ENCODE measurements around the gene GET4. TPM values are rescaled to one million over a fixed set of nuclear protein-coding genes. Genes with fewer than 3 reads are reported as not detected.
"Not testable (repeated sequence)": the region's sequence is repeated elsewhere in the genome, so short reads cannot be mapped to it uniquely, and the experiment has no call there.

The GET4 gene
- total RNA-seq, 1 donor from 2014 or later = 44.5 TPM

DNA sequence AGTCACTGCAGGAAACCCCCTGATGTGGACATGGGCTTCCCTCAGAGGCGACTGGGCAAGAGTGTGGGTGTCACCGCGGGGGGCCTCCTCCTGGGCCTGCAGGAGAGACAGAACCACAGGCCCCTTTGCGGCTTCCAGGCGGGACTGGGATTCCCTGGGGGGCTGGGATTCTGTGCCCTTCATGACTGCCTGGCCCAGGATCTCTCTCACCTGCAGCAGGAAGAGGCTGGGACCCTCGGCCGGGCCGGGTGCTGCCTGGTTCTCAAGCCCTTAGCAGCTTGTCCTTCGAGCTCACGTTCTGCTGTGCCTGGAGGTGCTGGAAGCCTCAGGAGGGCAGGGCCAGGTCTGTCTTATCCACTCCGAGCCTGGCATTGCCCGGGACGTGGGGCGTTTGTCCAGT is 32.3 kb upstream of the GET4 start:
- H3K4me3 ChIP-seq (ENCODE audit: low read depth, low read length) = no peak overlapping the region
- TF ChIP-seq, protein P1, sequence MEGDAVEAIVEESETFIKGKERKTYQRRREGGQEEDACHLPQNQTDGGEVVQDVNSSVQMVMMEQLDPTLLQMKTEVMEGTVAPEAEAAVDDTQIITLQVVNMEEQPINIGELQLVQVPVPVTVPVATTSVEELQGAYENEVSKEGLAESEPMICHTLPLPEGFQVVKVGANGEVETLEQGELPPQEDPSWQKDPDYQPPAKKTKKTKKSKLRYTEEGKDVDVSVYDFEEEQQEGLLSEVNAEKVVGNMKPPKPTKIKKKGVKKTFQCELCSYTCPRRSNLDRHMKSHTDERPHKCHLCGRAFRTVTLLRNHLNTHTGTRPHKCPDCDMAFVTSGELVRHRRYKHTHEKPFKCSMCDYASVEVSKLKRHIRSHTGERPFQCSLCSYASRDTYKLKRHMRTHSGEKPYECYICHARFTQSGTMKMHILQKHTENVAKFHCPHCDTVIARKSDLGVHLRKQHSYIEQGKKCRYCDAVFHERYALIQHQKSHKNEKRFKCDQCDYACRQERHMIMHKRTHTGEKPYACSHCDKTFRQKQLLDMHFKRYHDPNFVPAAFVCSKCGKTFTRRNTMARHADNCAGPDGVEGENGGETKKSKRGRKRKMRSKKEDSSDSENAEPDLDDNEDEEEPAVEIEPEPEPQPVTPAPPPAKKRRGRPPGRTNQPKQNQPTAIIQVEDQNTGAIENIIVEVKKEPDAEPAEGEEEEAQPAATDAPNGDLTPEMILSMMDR (IDR thresholded peaks at IDR 0.05; ENCODE audit: insufficient read depth, low read length, severe bottlenecking) = no peak
- H3K36me3 ChIP-seq (ENCODE audit: control insufficient read depth, insufficient read depth, low read length) = peaks cover 24% of the 10 kb centered on the region
- no peak for DNase-seq (ENCODE audit: low read depth)
- H3K27me3 ChIP-seq (ENCODE audit: control insufficient read depth, insufficient read depth, low read length) = no peaks in the 10 kb centered on the region
- FAIRE-seq = no peak

DNA sequence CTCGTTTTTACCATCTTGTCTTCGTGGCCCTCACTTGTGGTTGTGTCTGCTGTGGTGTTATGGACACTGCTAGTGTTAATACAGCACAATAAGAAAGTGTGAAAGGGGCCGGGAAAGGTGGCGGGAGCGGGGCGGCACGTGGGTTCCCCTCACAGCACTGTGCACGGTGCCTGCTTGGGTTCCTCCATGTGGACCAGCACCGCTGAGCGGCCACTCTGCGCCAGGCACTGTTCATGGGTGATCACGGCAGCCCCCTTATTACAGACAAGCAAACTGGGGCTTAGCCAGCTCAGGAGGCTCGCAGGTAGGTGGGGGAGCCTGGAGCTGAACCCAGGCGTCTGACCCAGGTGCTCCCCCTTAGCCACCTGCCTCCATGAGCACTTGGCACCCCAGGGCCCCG is 31.8 kb upstream of the GET4 start:
- Histone ChIP-seq H3K36me3 (ENCODE audit: control insufficient read depth, insufficient read depth, low read length) (peaks cover 27% of the 10 kb centered on the region), H3K27me3 (ENCODE audit: control insufficient read depth, insufficient read depth, low read length) (no peaks in the 10 kb centered on the region), H3K4me3 (ENCODE audit: low read depth, low read length) (no peak overlapping the region)
- TF ChIP-seq, protein P1 (IDR thresholded peaks at IDR 0.05; ENCODE audit: insufficient read depth, low read length, severe bottlenecking) = no peak
- FAIRE-seq (no peak), DNase-seq (ENCODE audit: low read depth) (no peak)

DNA sequence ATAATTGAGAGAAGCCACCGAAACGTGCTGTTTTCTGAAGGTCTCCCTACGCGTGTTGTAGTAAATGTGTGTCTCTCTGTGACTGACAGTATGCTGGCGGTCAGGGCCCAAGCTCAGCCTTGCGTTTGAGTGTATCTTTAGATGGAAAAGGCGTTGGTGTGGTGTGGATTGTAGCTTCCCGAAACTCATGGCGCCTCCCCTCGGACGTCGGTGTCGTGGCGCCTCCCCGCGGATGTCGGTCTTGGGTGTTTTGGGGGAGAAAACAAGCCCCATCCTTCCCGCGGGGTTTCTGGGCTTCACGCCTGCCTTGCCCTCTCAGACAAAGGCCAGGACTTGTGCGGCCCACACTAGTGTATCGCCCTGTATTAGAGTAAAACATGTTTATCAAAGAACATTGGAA is 31.3 kb upstream of the GET4 start:
- Histone ChIP-seq H3K27me3 (ENCODE audit: control insufficient read depth, insufficient read depth, low read length) (no peaks in the 10 kb centered on the region), H3K36me3 (ENCODE audit: control insufficient read depth, insufficient read depth, low read length) (peaks cover 28% of the 10 kb centered on the region), H3K4me3 (ENCODE audit: low read depth, low read length) (no peak overlapping the region)
- no peak for DNase-seq (ENCODE audit: low read depth)
- TF ChIP-seq, protein P1 (IDR thresholded peaks at IDR 0.05; ENCODE audit: insufficient read depth, low read length, severe bottlenecking) = no peak
- FAIRE-seq = no peak

DNA sequence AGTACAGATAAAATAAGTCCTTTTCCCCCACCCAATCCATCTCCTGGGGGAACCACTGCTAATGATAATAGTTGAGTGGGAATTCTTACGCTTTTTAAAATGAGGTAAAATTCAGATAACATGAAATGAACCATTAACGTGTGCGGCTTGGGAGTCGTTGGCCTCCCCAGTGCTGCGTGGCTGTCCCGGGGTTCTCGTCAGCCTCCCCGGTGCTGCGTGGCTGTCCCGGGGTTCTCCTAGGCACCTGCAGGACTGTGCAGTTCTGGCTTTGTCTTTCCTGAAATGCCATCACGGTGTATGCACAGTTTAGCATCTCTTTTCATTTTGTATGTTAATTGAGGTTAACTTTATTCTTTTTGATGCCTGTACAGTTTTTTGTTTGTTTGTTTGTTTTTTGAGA is 30.6 kb upstream of the GET4 start:
- no peak for FAIRE-seq
- TF ChIP-seq, protein P1 (IDR thresholded peaks at IDR 0.05; ENCODE audit: insufficient read depth, low read length, severe bottlenecking) = no peak
- Histone ChIP-seq H3K27me3 (ENCODE audit: control insufficient read depth, insufficient read depth, low read length) (no peaks in the 10 kb centered on the region), H3K4me3 (ENCODE audit: low read depth, low read length) (no peak overlapping the region), H3K36me3 (ENCODE audit: control insufficient read depth, insufficient read depth, low read length) (peaks cover 26% of the 10 kb centered on the region)
- DNase-seq (ENCODE audit: low read depth) = no peak

DNA sequence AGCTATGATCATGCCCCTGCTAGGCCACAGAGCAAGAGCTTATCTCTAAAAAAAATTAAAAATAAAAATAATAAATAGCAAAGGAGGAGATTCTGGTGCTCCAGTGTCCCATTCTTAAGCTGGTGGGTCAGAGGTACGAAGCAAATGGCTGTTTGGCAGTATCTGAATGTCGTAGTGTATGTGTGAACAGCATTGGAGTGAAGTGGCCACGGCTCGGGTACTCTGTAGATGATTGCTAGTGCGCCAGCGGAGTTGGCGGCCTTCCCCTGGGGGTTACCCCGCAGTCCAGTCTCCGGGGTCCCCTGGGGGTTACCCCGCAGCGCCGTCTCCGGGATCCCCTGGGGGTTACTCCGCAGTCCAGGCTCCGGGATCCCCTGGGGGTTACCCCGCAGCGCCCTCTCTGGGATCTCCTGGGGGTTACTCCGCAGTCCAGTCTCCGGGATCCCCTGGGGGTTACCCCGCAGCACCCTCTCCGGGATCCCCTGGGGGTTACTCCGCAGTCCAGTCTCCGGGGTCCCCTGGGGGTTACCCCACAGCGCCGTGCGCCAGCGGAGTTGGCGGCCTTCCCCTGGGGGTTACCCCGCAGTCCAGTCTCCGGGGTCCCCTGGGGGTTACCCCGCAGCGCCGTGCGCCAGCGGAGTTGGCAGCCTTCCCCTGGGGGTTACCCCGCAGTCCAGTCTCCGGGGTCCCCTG is 29.2 kb upstream of the GET4 start:
- FAIRE-seq; H3K4me3 ChIP-seq (ENCODE audit: low read depth, low read length); DNase-seq (ENCODE audit: low read depth); H3K27me3 ChIP-seq (ENCODE audit: control insufficient read depth, insufficient read depth, low read length): not testable (repeated sequence)
- H3K36me3 ChIP-seq (ENCODE audit: control insufficient read depth, insufficient read depth, low read length) = peaks cover 26% of the 10 kb centered on the region

DNA sequence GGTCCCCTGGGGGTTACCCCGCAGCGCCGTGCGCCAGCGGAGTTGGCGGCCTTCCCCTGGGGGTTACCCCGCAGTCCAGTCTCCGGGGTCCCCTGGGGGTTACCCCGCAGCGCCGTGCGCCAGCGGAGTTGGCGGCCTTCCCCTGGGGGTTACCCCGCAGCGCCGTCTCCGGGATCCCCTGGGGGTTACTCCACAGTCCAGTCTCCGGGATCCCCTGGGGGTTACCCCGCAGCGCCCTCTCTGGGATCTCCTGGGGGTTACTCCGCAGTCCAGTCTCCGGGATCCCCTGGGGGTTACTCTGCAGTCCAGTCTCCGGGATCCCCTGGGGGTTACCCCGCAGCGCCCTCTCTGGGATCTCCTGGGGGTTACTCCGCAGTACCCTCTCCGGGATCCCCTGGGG is 28.6 kb upstream of the GET4 start:
- DNase-seq (ENCODE audit: low read depth); FAIRE-seq; H3K27me3 ChIP-seq (ENCODE audit: control insufficient read depth, insufficient read depth, low read length); H3K4me3 ChIP-seq (ENCODE audit: low read depth, low read length): not testable (repeated sequence)
- peaks cover 27% of the 10 kb centered on the region for H3K36me3 ChIP-seq (ENCODE audit: control insufficient read depth, insufficient read depth, low read length)

DNA sequence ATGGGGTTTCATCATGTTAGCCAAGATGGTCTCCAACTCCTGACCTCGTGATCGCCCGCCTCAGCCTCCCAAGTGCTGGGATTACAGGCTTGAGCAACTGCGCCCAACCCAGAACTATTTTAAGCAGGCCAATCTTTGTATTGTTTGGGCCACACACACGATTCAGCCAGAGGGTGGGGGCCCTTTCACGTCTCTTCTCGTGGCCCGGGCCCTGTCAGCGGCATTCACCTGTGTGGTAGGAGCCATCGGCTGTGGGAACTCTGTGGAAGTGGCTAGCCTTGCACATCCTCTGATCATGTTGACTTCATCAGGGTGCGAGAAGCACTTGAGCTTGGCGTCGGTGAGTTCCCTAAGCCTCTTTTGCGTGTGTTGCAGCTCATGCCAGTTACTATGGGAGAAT is 27.2 kb upstream of the GET4 start:
- Histone ChIP-seq H3K36me3 (ENCODE audit: control insufficient read depth, insufficient read depth, low read length) (peaks cover 28% of the 10 kb centered on the region), H3K4me3 (ENCODE audit: low read depth, low read length) (no peak overlapping the region), H3K27me3 (ENCODE audit: control insufficient read depth, insufficient read depth, low read length) (no peaks in the 10 kb centered on the region)
- DNase-seq (ENCODE audit: low read depth) (no peak), FAIRE-seq (no peak)
- TF ChIP-seq, protein P1 (IDR thresholded peaks at IDR 0.05; ENCODE audit: insufficient read depth, low read length, severe bottlenecking) = no peak
